HG03575 (cell line): Measurements from ENCODE around the gene ZNF460.
A peak's percentile ranks its signal among the peaks of the same experiment; 100 is the strongest.
"Not testable (repeated sequence)": the region's sequence is repeated elsewhere in the genome, so short reads cannot be mapped to it uniquely, and the experiment has no call there.

ENCODE experiments used
- ATAC-seq: cut with Tn5 transposase; IDR thresholded peaks from one replicate; pipeline ENCODE4 v1.9.1; 2021; ENCODE audit not compliant: unreplicated experiment, insufficient number of reproducible peaks, low FRiP score; ENCODE audit errors: extremely low read depth

The ZNF460 gene

GRCh38 chr19:57278481-57278880, 1.8 kb upstream of the ZNF460 start:
- not testable (repeated sequence) for ATAC-seq

- peak; percentile 26 for ATAC-seq
These were observed 694 bp upstream of the ZNF460 start for GRCh38 chr19:57279418-57280164.

- ATAC-seq: no peak
These were observed 696 bp downstream of the ZNF460 start for GRCh38 chr19:57280962-57281400.

- ATAC-seq: no peak
These were observed 1.8 kb downstream of the ZNF460 start for GRCh38 chr19:57282011-57282643.

GRCh38 chr19:57288373-57288772, 8.1 kb downstream of the ZNF460 start:
- ATAC-seq: no peak

GRCh38 chr19:57290970-57291369, 10.7 kb downstream of the ZNF460 start:
- no peak for ATAC-seq

GRCh38 chr19:57292547-57292946, 12.3 kb downstream of the ZNF460 start:
- ATAC-seq: no peak

GRCh38 chr19:57293719-57294118, 13.4 kb downstream of the ZNF460 start:
- ATAC-seq: no peak

GRCh38 chr19:57302020-57302465, 21.8 kb downstream of the ZNF460 start:
- ATAC-seq: no peak

- no peak for ATAC-seq
These were observed 22.6 kb downstream of the ZNF460 start for GRCh38 chr19:57302727-57303401.

- no peak for ATAC-seq
These were observed 24.8 kb downstream of the ZNF460 start for GRCh38 chr19:57305056-57305455.

GRCh38 chr19:57308514-57308913, 28.2 kb downstream of the ZNF460 start:
- no peak for ATAC-seq

- no peak for ATAC-seq
These were observed 30.5 kb downstream of the ZNF460 start for GRCh38 chr19:57310792-57311191.

- ATAC-seq: no peak
These were observed 33.9 kb downstream of the ZNF460 start for GRCh38 chr19:57314146-57314545.

- ATAC-seq: no peak
These were observed 37.2 kb downstream of the ZNF460 start for GRCh38 chr19:57317503-57317902.

- ATAC-seq: no peak
These were observed 39.5 kb downstream of the ZNF460 start for GRCh38 chr19:57319869-57320179.

GRCh38 chr19:57320180-57321084, 40.1 kb downstream of the ZNF460 start, which contains the start of gene ZNF543:
TSS of gene ZNF543 (plus strand) at chr19:57320472. CDS start at chr19:57320854, 382 bp downstream.
- peak; percentile 77 for ATAC-seq

- ATAC-seq: no peak
These were observed 40.8 kb downstream of the ZNF460 start for GRCh38 chr19:57321116-57321515.

GRCh38 chr19:57321751-57322150, 41.5 kb downstream of the ZNF460 start:
- no peak for ATAC-seq
